NT2/D1 (cell line): ENCODE results near the gene CHST8.
"Not testable (repeated sequence)": the region's sequence is repeated elsewhere in the genome, so short reads cannot be mapped to it uniquely, and the experiment has no call there.

ENCODE experiments used
- DNase-seq: peaks from one replicate; pipeline ENCODE4 v3.0.0-alpha.2; 2011; ENCODE audit warnings: low read depth, low spot score
- H3K27me3 ChIP-seq: 2 replicates; pipeline ENCODE4 v1.6.0; 2011; ENCODE audit warnings: mild to moderate bottlenecking; ENCODE audit not compliant: insufficient read length, insufficient read depth
- H3K36me3 ChIP-seq: 2 replicates; pipeline ENCODE4 v1.6.1; 2011; ENCODE audit warnings: mild to moderate bottlenecking, low read length, mixed read lengths; ENCODE audit not compliant: insufficient read depth, insufficient read length
- H3K4me1 ChIP-seq: 2 replicates; pipeline ENCODE4 v1.5.1; 2011; ENCODE audit not compliant: insufficient read depth, insufficient read length
- H3K4me3 ChIP-seq: 2 replicates; pipeline ENCODE4 v1.5.1; 2011; ENCODE audit warnings: low read depth; ENCODE audit not compliant: insufficient read length
- H3K9ac ChIP-seq: 2 replicates; pipeline ENCODE4 v1.6.0; 2011; ENCODE audit warnings: low read depth; ENCODE audit not compliant: insufficient read length
- H3K9me3 ChIP-seq: 2 replicates; pipeline ENCODE4 v1.5.1; 2011; ENCODE audit warnings: mild to moderate bottlenecking, low read length; ENCODE audit not compliant: insufficient read depth
- SUZ12 ChIP-seq: IDR thresholded peaks from 2 replicates; pipeline ENCODE4 v1.6.1; 2011; ENCODE audit not compliant: insufficient read length, insufficient read depth; ENCODE audit errors: extremely low read depth
- YY1 ChIP-seq: IDR thresholded peaks from 2 replicates; pipeline ENCODE4 v1.6.1; 2011; ENCODE audit not compliant: insufficient read length, insufficient read depth
- ZNF274 ChIP-seq: IDR thresholded peaks from 2 replicates; pipeline ENCODE4 v1.6.1; 2011; ENCODE audit warnings: mild to moderate bottlenecking, low read depth, low read length

Gene CHST8

GRCh38 chr19:33662391-33663092 lies 40.8 kb downstream of the CHST8 start:
- H3K4me1 ChIP-seq, result peaks cover 5% of the 10 kb centered on the region
- H3K36me3 ChIP-seq, result no peaks in the 10 kb centered on the region
- H3K27me3 ChIP-seq, result no peaks in the 10 kb centered on the region
- H3K9me3 ChIP-seq, result no peaks in the 10 kb centered on the region
- H3K9ac ChIP-seq, result no peak overlapping the region
- no peak for DNase-seq
- H3K4me3 ChIP-seq, result no peak overlapping the region
- no peak for TF ChIP-seq SUZ12
- TF ChIP-seq YY1, result no peak
- TF ChIP-seq ZNF274, result no peak

- H3K27me3 ChIP-seq, DNase-seq, H3K4me3 ChIP-seq, H3K9me3 ChIP-seq, H3K4me1 ChIP-seq, H3K36me3 ChIP-seq, H3K9ac ChIP-seq: not testable (repeated sequence)
Observed at GRCh38 chr19:33663316-33663715, 41.6 kb downstream of the CHST8 start.

DNA sequence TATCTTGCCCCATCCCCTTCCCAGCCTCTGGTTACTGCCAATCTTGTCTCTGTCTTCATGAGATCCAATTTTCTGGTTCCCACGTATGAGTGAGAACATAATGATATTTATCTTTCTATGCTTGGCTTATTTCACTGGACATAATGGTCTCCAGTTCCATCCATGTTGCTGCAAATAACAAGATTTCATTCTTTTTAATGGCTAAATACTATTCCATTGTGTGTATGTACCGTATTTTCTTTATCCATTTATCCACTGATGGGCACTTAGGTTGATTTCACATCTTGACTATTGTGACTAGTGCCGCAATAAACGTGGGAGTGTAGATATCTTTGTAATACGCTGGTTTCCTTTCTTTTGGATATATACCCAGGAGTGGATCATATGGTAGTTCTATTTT lies 43.0 kb downstream of the CHST8 start:
- TF ChIP-seq YY1 (no peak), SUZ12 (no peak), ZNF274 (no peak)
- no peak overlapping the region for H3K9ac ChIP-seq
- H3K27me3 ChIP-seq, result no peaks in the 10 kb centered on the region
- no peaks in the 10 kb centered on the region for H3K36me3 ChIP-seq
- no peak overlapping the region for H3K4me3 ChIP-seq
- H3K4me1 ChIP-seq, result peaks cover 5% of the 10 kb centered on the region
- no peak for DNase-seq
- H3K9me3 ChIP-seq, result no peaks in the 10 kb centered on the region

DNA sequence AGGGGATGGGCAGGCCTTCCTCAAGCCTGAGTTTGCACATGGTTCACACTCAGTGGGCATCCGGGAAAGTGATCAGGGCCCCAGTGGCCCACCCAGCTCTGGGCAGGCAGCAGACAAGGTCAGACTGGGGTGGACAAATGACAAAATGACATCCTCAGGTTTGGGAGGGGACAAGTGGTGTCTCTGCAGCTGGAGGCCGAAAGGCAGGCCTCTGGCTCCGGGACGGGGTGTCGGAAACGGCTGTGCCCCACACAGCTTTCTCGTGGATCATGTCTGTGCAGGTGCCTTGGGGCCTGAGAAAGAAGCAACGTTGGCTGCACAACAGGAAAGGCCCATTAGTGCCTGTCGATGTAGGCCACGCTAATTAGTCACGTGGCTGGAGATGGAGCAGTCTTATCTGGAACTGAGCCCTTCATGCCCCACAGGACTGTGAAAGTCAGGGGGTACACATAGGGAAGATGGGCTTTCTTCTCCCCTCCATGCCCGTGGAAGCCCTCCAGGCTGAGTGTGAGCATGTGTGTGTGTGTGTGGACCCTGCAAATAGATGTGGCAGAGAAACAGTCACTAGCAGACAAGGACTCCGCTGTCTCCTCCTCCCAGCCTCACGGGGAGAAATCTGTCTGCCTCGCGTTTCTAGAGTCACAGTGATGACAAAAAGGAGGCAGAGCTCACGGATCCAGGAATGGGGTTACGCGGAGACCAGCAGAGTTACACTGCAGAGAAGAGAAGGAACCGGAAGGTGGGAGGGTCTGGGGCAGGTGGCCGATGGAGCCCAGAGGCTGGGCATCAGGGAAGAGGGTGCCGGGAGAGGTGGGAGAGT lies 44.2 kb downstream of the CHST8 start:
- H3K4me3 ChIP-seq, result no peak overlapping the region
- DNase-seq, result no peak
- H3K36me3 ChIP-seq, result no peaks in the 10 kb centered on the region
- H3K9me3 ChIP-seq, result no peaks in the 10 kb centered on the region
- peaks cover 5% of the 10 kb centered on the region for H3K4me1 ChIP-seq
- no peak overlapping the region for H3K9ac ChIP-seq
- TF ChIP-seq ZNF274 (no peak), SUZ12 (no peak), YY1 (no peak)
- H3K27me3 ChIP-seq, result no peaks in the 10 kb centered on the region

GRCh38 chr19:33667141-33667650 lies 45.4 kb downstream of the CHST8 start:
- TF ChIP-seq ZNF274, result no peak
- no peak for TF ChIP-seq YY1
- Histone ChIP-seq H3K27me3 (no peaks in the 10 kb centered on the region), H3K4me3 (no peak overlapping the region), H3K4me1 (peaks cover 4% of the 10 kb centered on the region), H3K36me3 (no peaks in the 10 kb centered on the region), H3K9ac (no peak overlapping the region), H3K9me3 (no peaks in the 10 kb centered on the region)
- no peak for DNase-seq

DNA sequence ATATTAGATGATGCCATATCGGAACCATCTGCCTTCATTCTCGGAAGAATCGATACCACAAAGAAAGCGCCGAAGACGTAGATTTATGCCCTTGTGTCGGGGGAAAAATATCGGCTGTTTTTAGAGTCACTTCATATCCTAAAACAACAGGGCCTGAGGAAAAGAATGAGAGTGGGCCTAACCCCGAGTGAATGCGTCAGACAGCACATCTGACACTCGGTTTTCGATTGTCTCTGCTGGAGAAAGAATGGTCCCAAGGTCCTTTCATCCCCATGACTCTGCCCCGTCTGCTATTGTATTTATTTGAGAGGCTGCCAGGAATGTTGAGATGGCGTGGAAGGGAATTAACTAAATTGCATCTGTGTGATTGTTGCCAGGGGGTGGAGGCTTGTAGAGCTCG lies 46.1 kb downstream of the CHST8 start:
- Histone ChIP-seq H3K4me3 (no peak overlapping the region), H3K9me3 (no peaks in the 10 kb centered on the region), H3K27me3 (no peaks in the 10 kb centered on the region), H3K36me3 (no peaks in the 10 kb centered on the region), H3K9ac (no peak overlapping the region), H3K4me1 (no peaks in the 10 kb centered on the region)
- no peak for DNase-seq
- TF ChIP-seq SUZ12 (no peak), YY1 (no peak), ZNF274 (no peak)

DNA sequence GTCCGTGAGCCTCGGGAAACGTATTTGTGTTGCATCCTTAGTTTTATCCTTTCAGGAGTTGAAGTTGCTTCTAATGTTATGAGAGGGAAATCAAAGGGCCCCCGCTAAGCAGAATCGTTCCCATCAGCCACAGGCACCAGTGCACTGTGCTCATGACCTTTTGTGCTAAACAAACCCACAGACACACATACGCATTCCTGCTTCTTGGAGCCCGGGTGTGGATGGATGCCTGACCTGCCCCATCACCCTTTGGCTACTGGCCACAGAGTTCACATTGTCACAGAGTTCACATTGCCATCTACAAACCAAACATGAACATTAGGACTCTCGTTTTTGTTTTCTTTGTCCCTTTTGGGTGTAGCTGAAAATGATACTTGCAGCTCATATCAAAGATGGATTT lies 47.2 kb downstream of the CHST8 start:
- no peaks in the 10 kb centered on the region for H3K4me1 ChIP-seq
- DNase-seq, result no peak

More for the DNA sequence above, 47.2 kb downstream of the CHST8 start:
- TF ChIP-seq SUZ12, result no peak
- TF ChIP-seq ZNF274, result no peak
- no peak for TF ChIP-seq YY1
- Histone ChIP-seq H3K27me3 (no peaks in the 10 kb centered on the region), H3K9ac (no peak overlapping the region), H3K4me3 (no peak overlapping the region), H3K9me3 (no peaks in the 10 kb centered on the region), H3K36me3 (no peaks in the 10 kb centered on the region)
